NCI-H1105 (cell line): ENCODE data around the gene CREG1.
A peak's percentile ranks its signal among the peaks of the same experiment; 100 is the strongest.
"Not testable (repeated sequence)": the region's sequence is repeated elsewhere in the genome, so short reads cannot be mapped to it uniquely, and the experiment has no call there.

ENCODE experiments used
- DNase-seq: peaks from one replicate; lab custom pipeline; 2025; lab: John Stamatoyannopoulos, UW

CREG1 gene

DNA sequence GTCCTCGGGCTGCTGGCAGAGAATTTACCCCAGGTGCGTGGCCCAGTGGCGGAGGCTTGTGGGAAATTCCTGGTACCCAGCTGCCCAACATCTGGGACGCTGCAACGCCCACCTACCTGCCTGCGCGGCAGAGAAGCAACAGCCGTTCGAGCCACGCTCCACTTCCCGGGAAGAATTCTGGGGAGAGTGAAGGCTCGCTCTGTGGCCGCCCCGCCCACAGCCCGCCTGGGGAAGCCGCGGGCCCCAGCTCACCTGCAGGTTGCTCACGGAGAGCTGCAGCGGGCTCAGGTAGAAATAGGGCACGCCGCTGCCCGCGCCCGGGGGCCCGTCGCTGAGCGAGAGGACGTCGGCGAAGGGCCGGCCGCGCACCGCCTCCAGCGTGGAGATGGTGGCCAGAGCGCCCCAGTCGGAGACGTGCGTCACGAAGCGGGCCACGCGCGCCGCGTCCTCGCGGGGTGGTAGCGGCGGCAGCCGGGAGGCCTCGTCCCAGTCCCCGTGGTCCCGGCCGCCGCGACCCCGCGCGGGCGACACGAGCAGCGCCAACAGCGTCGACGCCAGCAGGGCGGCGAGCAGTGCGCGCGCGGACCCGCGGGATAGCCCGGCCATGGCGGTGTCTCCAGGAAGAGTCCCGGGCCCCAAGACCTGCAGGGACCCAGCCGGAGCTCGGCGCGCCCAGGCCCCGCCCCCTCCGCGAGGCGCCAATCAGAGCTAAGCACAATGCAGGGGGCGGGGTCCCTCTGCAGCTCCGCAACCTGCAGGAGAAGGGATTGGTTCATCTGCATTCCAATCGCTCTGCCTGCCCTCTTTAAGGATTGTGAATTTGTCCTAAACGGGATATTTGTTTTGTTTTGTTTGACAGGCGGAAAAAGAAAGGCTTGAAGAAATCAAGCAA is at the start of gene CREG1:
CREG1 (minus strand) TSS at position 627 of the 892 bp plus-strand sequence.
- DNase-seq: peak; percentile 92

DNA sequence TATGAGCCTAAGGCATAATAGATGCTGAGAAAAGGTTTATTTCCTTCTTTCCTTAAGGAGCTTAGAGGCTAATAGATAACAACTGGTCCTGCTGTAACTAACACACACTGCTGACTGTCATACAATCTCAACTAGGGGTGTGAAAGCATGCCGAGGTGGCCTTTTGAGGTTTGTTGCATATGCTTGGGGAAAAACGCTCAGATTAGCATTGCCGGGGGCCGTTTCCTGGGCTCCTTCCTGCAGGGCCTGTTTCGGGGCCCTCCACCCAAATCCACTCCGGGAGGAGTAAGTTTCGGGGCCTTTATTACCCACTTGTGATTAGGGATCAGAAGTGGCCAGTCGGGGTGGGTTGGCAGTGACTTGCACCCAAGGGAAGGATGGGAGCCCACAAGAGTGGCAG is 49.3 kb upstream of the CREG1 start:
- DNase-seq: no peak

- DNase-seq: no peak
These were observed 48.2 kb upstream of the CREG1 start for GRCh38 chr1:167601442-167602383.

DNA sequence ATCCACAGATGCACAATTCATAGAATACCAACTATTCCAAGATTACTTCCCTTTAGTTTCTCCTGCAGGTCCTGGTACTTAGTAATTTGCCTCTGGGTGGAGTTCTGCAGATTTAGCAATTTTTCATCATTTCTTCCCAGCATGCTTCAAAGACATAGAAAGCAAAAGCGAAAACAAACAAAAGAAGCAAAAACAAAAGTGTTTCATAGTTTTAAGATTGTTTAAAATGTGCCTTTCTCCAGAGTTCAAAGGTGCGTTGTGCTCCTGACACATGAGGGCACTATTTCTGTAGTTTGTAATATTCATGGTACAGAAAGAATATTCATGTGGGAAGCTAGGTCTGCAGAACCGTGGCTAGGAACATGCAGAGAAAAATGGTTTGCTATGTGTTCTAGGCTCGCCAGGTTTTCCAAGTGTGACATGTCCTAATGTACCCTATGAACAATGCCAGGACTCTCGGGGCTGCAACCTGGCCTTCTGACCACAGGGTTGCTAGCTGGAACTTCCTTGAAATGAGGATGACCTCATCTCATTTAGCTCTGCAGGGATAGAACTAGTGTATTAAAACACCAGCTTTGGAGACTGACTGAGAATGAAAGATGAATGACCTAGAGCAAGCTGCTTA is 46.5 kb upstream of the CREG1 start:
- DNase-seq: no peak

GRCh38 chr1:167594822-167595221 is 41.3 kb upstream of the CREG1 start:
- DNase-seq: no peak

DNA sequence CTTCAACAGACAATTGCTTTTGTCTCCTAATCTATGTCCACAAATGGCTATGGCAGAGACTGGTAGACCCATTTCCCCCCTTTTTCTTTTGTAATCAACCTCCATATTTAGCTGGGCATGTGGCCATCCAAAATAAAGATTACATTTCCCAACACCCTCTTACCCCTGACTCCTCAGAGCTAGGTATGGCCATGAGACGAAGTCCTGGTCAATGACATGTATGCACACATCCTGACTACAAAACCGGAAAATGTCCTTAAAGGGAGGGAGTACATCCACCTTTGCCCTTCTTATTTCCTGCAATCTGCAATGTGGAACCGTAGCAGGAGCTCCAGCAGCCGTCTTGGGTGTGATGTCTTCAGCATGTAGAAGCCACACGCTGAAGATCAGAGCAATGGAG is 40.3 kb upstream of the CREG1 start:
- DNase-seq: no peak

- no peak for DNase-seq
These were observed 38.9 kb upstream of the CREG1 start for GRCh38 chr1:167592475-167592874.

- DNase-seq: no peak
These were observed 34.8 kb upstream of the CREG1 start for GRCh38 chr1:167588361-167588760.

- no peak for DNase-seq
These were observed 34.3 kb upstream of the CREG1 start for GRCh38 chr1:167587872-167588271.

DNA sequence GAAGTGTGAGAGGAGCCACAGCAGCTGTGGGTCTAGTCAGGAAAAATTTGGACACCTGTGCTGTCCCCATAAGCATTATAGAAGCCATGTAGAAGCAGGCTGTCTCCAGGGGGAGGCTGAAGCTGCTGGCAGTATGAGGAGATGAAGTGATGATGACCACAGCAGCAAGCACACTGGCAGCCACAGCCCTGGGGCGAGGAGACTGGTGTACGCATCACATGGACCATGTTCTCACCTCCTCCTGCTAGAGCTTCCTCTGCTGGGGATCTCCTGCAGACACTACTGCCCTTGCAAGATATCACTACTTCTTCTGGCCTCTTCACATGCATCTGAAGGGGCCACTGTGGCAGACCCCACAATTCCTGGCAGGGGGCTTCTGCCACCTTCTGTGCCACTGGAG is 33.8 kb upstream of the CREG1 start:
- no peak for DNase-seq

GRCh38 chr1:167584581-167584980 is 31.0 kb upstream of the CREG1 start:
- DNase-seq: no peak

DNA sequence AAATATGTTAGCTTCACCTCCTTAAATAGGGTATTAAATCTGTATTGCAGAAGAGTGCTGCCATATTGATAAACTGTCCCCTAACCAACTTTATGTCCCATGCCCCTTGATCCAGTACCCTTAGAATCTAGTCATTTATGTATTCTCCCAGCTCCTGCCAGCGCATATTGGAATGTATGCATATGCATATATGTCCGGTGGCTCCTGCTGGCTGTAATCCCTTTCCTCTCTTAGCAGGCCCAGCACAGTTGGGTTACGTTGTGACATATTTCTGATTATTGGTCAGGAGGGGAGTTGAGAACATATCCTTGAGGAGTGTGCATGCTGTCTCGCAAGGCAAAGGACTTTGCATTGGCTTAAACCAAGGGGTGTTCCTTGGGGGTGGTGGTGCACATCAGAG is 29.2 kb upstream of the CREG1 start:
- DNase-seq: no peak

- no peak for DNase-seq
These were observed 28.5 kb upstream of the CREG1 start for GRCh38 chr1:167582064-167582463.

DNA sequence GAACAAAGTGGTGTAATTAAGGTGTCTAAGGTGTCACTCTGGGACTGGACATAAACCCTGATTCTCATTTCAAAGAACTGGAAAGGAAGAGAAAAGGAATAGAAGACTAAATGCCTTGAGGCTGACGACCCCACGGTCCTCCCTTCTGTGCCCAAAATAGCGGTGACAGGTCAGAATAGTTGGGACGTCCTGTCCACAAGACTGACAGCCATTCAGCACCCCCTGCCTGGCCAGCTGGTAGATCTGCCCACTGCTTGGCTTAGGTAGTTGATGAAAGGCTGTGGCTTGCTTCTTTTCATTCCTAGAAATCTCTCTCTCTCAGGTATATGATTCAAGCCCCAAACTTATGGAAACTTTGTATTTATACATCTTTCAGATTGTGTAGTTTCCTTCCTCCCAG is 26.4 kb upstream of the CREG1 start:
- DNase-seq: no peak

DNA sequence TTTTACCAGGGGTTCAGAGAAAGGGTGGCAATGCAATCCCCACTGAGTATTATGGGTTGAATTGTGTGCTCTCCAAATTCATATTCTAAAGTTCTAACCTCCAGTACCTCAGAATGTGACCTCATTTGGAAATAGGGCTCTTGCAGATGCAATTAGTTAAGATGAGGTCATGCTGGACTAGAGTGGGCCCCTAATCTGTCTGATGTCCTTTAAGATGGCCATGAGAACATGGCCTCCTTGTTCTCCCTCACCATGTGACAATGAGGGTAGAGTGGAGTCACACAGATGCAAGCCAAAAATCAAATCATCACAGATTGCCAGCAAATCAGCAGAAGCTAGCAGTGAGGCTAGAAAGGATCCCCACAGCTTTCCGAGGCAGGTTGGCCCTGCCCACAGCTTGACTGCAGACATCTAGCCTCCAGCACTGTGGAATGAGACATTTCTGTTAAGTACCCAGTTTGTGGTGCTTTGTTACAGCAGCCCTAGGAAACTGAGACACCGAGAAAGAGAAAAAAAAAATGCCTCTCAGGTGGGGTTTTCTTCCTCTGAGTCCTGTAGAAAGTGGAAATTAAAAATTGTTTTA is 25.5 kb upstream of the CREG1 start:
- no peak for DNase-seq

DNA sequence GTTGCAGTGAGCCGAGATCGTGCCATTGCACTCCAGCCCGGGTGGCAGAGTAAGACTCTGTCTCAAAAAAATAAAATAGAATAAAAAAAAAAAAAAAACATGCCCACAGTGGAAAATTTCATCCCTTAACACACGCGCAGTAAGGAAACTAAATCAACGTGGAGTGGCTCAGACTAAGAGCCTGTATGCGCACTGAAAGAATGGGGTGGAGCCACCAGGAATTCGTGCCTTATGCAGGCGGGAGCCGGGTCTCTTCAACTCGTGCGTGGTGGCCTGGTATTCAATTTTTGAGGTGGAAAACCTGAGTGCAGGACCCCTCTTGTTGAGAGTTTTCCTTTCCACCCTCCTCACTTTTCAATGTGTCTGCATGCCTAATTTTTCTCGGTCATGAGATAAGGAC is 22.1 kb upstream of the CREG1 start:
- no peak for DNase-seq

- DNase-seq: no peak
These were observed 19.5 kb upstream of the CREG1 start for GRCh38 chr1:167573035-167573434.

DNA sequence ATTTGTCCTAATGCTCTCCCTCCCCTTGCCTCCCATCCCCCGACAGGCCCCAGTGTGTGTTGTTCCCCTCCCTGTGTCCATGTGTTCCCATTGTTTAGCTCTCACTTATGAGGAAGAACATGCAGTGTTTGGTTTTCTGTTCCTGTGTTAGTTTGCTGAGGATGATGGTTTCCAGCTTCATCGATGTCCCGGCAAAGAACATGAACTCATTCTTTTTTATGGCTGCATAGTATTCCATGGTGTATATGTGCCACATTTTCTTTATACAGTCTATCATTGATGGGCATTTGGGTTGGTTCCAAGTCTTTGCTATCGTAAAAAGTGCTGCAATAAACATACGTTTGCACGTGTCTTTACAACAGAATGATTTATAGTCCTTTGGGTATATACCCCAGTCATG is 17.1 kb upstream of the CREG1 start:
- not testable (repeated sequence) for DNase-seq

DNA sequence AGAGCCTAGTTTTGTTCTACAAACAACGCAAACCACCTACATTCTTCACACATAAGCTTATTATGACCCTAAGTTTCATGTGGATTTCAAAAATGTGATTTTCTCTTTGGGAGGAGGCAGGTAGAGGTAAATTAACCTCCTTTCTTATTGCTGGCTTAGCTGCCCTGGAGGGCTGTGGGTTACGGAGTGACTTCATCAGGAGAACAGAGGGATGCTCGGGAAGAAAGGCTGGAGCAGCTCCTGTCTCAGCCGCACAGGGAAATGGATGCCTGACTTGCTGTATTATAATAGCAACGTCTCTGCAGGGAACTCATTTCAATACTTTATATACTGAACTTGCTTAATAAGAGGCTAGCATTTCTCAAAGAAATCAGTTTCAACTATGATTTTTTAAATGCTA is 14.1 kb upstream of the CREG1 start:
- no peak for DNase-seq

GRCh38 chr1:167566766-167567165 is 13.2 kb upstream of the CREG1 start:
- DNase-seq: no peak

GRCh38 chr1:167565922-167566321 is 12.4 kb upstream of the CREG1 start:
- DNase-seq: no peak

DNA sequence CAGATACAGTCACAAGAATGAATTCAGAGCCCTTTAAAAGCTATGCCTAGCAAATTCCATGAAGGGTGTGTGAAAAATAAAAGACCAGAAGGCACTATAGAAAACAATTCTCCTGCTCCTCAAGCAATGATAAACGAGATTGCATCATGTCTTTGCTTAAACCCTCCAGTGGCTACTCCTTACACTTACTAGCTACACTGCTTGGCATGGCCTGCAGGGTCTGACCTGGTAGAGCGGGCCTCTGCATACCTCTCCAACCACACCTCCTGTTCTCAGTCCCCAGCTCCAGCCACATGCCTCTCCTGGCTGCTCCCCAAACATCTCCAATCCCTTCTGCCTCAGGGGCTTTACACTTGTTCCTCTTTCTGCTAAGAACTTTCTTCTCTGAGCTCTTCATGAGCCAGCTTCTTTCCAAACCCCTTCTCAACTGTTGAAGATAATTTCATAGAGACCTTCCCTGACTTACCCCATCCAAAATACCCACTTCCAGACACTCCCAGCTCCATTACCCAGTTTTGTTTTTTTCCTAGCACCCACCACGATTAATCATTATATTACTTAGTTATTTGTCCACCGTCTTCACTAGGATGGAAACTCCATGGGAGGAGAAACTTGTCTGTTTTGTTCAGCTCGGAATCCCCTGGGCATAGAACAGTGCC is 11.2 kb upstream of the CREG1 start:
- no peak for DNase-seq
